ENCODE results near the gene PTPRK. TPM values are rescaled to one million over a fixed set of nuclear protein-coding genes. Genes with fewer than 3 reads are reported as not detected.

The PTPRK gene
- total and polyA plus RNA-seq, 10 of the 15 experiments (the other 5 are each of a cell fraction or from before 2014, with no cell fraction given): 0.23 to 1.9 (median 0.55) TPM

DNA sequence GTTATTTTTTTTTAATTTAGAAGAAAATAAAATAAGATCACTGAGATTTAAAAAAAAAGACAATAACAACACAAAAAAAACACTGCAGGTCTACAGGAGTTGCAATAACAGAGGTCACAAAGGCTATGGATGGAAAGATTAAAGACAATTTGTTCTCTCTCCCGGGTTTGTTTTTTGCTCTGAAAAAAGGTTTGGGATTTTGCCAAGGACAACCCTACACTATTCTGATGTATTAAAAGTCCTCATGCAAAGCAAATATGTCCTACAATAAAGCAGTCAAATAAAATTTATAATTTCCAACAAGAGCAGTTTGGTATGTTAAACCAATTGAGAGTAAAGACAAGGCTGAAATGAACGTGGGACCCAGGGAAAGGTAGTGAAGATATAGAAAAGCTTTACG is 55.6 kb downstream of the PTPRK start (continued):
- TF ChIP-seq, protein P1, sequence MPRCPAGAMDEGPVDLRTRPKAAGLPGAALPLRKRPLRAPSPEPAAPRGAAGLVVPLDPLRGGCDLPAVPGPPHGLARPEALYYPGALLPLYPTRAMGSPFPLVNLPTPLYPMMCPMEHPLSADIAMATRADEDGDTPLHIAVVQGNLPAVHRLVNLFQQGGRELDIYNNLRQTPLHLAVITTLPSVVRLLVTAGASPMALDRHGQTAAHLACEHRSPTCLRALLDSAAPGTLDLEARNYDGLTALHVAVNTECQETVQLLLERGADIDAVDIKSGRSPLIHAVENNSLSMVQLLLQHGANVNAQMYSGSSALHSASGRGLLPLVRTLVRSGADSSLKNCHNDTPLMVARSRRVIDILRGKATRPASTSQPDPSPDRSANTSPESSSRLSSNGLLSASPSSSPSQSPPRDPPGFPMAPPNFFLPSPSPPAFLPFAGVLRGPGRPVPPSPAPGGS (IDR thresholded peaks at IDR 0.05; ENCODE audit: borderline replicate concordance, insufficient read depth, low read depth, low read length, poor library complexity, severe bottlenecking): no peak
- TF ChIP-seq SP1 (IDR thresholded peaks at IDR 0.05; ENCODE audit: low read depth, low read length): no peak
- TF ChIP-seq ZNF217 (IDR thresholded peaks at IDR 0.05): no peak
- TF ChIP-seq CHD2 (IDR thresholded peaks at IDR 0.05; ENCODE audit: borderline replicate concordance, low read depth, low read length): no peak
- no peak for TF ChIP-seq FOXK2 (IDR thresholded peaks at IDR 0.05)
- TF ChIP-seq NFYB (IDR thresholded peaks at IDR 0.05; ENCODE audit: insufficient read depth, low read depth, low read length): no peak
- no peak for TF ChIP-seq MTA2 (IDR thresholded peaks at IDR 0.05; ENCODE audit: low read depth)
- no peak for TF ChIP-seq RUNX3 (IDR thresholded peaks at IDR 0.05; ENCODE audit: low read length)
- TF ChIP-seq SPI1 (IDR thresholded peaks at IDR 0.05; ENCODE audit: borderline replicate concordance, insufficient read depth, low read depth, low read length): no peak

DNA sequence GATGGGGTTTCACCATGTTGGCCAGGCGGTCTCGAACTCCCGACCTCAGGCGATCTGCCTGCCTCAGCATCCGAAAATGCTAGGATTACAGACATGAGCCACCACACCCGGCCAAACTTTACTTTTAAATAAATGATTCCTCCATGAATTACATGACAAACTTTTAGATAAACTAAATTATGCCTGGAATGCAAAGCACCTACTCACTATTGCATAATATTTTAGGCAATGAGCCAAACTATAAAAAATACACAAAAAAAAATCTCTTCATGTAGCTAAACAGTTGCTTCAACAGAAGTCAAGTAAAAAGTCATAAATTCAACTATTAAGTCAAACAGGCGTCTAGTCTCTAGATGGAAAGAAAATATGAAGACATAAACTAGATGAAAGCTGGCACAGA is 56.5 kb downstream of the PTPRK start:
- no peaks in the 10 kb centered on the region for H3K9me3 ChIP-seq (replicated peaks; ENCODE audit: control insufficient read depth, insufficient read depth, low read length)
- POLR2A ChIA-PET: no interaction called here
- no peaks in the 10 kb centered on the region for H4K20me1 ChIP-seq (ENCODE audit: control insufficient read depth, insufficient read depth)
- in situ Hi-C loops (cut with MboI): no loop called here
- SMC1A ChIA-PET (ENCODE audit: uncharacterized antibody, unreplicated experiment): no interaction called here
- no peak overlapping the region for H3K9ac ChIP-seq (ENCODE audit: control insufficient read depth, insufficient read depth, low read length)
- no peak overlapping the region for H2AFZ ChIP-seq (ENCODE audit: control insufficient read depth, low read depth, low read length)
- DNase-seq (ENCODE audit: low read depth, low spot score) (no peak), FAIRE-seq (no peak), ATAC-seq (no peak)
- no TSS peak for BruUV-seq (replicated peaks)
- no peak overlapping the region for H3K4me3 ChIP-seq
- no peaks in the 10 kb centered on the region for H3K79me2 ChIP-seq (ENCODE audit: control insufficient read depth, insufficient read depth, low read length)
- H3K27ac ChIP-seq (ENCODE audit: control insufficient read depth, insufficient read depth): no peak overlapping the region
- CTCF ChIA-PET: interaction anchor here (0.6 kb wide), 1 partner anchor 865 kb away, joined by 3 read pairs; no protein-coding TSS in a partner anchor
- H3K27me3 ChIP-seq (replicated peaks in 1 of 2; ENCODE audit: control insufficient read depth in 2 of 2, insufficient read depth in 2 of 2, low read length in 1 of 2): no peaks in the 10 kb centered on the region
- 46% methylated on average over 6 of the region's 7 CpGs for WGBS (ENCODE audit: insufficient coverage, insufficient replicate concordance, low lambda C conversion rate, missing lambda C conversion rate)
- TF ChIP-seq NBN (IDR thresholded peaks at IDR 0.05) (no peak), SREBF2 (IDR thresholded peaks at IDR 0.05; ENCODE audit: low read length) (no peak), RAD51 (IDR thresholded peaks at IDR 0.05) (no peak), NFYA (IDR thresholded peaks at IDR 0.05; ENCODE audit: borderline replicate concordance, low read depth, low read length) (no peak), RFX5 (IDR thresholded peaks at IDR 0.05; ENCODE audit: low read depth, low read length) (no peak), MYB (IDR thresholded peaks at IDR 0.05; ENCODE audit: borderline replicate concordance, low read depth, low read length) (no peak)
- TF ChIP-seq, protein P2, sequence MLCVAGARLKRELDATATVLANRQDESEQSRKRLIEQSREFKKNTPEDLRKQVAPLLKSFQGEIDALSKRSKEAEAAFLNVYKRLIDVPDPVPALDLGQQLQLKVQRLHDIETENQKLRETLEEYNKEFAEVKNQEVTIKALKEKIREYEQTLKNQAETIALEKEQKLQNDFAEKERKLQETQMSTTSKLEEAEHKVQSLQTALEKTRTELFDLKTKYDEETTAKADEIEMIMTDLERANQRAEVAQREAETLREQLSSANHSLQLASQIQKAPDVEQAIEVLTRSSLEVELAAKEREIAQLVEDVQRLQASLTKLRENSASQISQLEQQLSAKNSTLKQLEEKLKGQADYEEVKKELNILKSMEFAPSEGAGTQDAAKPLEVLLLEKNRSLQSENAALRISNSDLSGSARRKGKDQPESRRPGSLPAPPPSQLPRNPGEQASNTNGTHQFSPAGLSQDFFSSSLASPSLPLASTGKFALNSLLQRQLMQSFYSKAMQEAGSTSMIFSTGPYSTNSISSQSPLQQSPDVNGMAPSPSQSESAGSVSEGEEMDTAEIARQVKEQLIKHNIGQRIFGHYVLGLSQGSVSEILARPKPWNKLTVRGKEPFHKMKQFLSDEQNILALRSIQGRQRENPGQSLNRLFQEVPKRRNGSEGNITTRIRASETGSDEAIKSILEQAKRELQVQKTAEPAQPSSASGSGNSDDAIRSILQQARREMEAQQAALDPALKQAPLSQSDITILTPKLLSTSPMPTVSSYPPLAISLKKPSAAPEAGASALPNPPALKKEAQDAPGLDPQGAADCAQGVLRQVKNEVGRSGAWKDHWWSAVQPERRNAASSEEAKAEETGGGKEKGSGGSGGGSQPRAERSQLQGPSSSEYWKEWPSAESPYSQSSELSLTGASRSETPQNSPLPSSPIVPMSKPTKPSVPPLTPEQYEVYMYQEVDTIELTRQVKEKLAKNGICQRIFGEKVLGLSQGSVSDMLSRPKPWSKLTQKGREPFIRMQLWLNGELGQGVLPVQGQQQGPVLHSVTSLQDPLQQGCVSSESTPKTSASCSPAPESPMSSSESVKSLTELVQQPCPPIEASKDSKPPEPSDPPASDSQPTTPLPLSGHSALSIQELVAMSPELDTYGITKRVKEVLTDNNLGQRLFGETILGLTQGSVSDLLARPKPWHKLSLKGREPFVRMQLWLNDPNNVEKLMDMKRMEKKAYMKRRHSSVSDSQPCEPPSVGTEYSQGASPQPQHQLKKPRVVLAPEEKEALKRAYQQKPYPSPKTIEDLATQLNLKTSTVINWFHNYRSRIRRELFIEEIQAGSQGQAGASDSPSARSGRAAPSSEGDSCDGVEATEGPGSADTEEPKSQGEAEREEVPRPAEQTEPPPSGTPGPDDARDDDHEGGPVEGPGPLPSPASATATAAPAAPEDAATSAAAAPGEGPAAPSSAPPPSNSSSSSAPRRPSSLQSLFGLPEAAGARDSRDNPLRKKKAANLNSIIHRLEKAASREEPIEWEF (IDR thresholded peaks at IDR 0.05; ENCODE audit: insufficient replicate concordance, low read depth, low read length): no peak
- TF ChIP-seq, protein P3, sequence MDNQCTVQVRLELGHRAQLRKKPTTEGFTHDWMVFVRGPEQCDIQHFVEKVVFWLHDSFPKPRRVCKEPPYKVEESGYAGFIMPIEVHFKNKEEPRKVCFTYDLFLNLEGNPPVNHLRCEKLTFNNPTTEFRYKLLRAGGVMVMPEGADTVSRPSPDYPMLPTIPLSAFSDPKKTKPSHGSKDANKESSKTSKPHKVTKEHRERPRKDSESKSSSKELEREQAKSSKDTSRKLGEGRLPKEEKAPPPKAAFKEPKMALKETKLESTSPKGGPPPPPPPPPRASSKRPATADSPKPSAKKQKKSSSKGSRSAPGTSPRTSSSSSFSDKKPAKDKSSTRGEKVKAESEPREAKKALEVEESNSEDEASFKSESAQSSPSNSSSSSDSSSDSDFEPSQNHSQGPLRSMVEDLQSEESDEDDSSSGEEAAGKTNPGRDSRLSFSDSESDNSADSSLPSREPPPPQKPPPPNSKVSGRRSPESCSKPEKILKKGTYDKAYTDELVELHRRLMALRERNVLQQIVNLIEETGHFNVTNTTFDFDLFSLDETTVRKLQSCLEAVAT (IDR thresholded peaks at IDR 0.05): no peak
- H3K36me3 ChIP-seq (ENCODE audit: control insufficient read depth in 2 of 2, insufficient read depth in 2 of 2, low read length in 1 of 2): no peaks in the 10 kb centered on the region
- RAD21 ChIA-PET (ENCODE audit: unreplicated experiment): no interaction called here
- no peaks in the 10 kb centered on the region for H3K4me1 ChIP-seq (ENCODE audit: control insufficient read depth, insufficient read depth, low read length)
- intact Hi-C loops (cut with micrococcal nuclease; ENCODE audit: unreplicated experiment): no loop called here
- no peak overlapping the region for H3K4me2 ChIP-seq (ENCODE audit: control insufficient read depth, insufficient read depth)

All from GM12878 (cell line).